ENCODE results near the gene ADK.
"Not testable (repeated sequence)": the region's sequence is repeated elsewhere in the genome, so short reads cannot be mapped to it uniquely, and the experiment has no call there.

ADK gene

GRCh38 chr10:74548676-74549075, 397.7 kb downstream of the ADK start:
- no peak for DNase-seq (ENCODE audit: low spot score)

DNA sequence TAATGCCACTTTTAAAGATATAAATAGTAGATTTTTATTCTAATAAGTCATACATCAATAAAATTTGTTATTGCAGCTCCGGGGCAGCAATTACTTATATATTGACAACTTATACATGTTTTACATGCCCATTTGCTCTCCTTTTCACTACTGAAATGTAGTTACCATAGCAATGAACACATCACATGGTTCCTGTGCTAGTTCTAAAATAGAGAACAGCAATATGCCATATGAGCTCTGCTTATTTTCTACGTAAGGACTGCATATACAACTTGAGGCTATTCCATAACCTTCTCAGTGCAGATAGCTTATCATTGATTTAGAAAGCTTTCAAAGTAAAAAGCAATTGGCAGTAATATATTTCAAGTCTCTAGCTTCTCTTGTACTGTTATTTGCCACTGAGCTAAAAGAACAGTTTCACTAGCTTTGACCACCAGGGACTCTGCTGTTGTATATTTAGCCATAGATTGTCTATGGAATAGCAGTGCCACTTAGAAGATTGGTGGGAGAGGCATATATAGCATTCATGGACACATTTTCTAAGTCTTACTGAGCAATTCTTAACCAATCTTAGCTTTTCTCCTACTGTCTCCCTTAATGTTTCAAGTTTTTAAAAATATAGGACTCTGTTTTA, 405.2 kb downstream of the ADK start:
- no peak for DNase-seq (ENCODE audit: low spot score)

GRCh38 chr10:74557098-74557497, 406.1 kb downstream of the ADK start:
- DNase-seq (ENCODE audit: low spot score): no peak

- DNase-seq (ENCODE audit: low spot score): no peak
Observed at GRCh38 chr10:74558403-74558802, 407.4 kb downstream of the ADK start.

DNA sequence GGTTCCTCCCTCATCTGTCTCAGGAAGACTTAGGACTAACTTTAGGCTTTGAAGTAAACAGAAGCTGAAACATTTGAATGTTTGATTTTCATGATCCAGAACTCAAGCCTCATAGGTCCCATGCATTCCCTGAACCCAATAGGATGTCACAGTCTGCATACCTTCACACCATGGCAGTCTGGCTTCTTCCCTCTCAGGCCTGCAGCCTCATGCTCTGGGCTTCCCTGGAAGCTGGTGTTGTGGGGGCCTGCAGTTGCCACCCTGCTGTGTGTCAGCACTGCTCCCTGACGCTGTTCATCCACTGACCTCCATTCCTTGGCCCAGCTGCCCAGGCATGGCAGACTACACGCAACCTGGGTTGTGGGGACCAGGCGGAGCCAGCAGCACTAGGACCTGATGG, 407.9 kb downstream of the ADK start:
- no peak for DNase-seq (ENCODE audit: low spot score)

DNA sequence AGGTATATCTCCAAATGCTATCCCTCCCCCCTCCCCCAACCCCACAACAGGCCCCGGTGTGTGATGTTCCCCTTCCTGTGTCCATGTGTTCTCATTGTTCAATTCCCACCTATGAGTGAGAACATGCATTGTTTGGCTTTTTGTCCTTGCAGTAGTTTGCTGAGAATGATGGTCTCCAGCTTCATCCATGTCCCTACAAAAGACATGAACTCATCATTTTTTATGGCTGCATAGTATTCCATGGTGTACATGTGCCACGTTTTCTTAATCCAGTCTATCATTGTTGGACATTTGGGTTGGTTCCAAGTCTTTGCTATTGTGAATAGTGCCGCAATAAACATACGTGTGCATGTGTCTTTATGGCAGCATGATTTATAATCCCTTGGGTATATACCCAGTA, 417.9 kb downstream of the ADK start:
- not testable (repeated sequence) for DNase-seq (ENCODE audit: low spot score)

DNA sequence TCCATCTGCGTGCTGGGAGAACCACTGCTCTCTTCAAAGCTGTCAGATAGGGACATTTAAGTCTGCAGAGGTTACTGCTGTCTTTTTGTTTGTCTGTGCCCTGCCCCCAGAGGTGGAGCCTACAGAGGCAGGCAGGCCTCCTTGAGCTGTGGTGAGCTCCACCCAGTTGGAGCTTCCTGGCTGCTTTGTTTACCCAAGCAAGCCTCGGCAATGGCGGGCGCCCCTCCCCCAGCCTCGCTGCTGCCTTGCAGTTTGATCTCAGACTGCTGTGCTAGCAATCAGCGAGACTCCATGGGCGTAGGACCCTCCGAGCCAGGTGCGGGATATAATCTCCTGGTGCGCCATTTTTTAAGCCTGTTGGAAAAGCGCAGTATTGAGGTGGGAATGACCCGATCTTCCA, 422.5 kb downstream of the ADK start:
- not testable (repeated sequence) for DNase-seq (ENCODE audit: low spot score)

DNA sequence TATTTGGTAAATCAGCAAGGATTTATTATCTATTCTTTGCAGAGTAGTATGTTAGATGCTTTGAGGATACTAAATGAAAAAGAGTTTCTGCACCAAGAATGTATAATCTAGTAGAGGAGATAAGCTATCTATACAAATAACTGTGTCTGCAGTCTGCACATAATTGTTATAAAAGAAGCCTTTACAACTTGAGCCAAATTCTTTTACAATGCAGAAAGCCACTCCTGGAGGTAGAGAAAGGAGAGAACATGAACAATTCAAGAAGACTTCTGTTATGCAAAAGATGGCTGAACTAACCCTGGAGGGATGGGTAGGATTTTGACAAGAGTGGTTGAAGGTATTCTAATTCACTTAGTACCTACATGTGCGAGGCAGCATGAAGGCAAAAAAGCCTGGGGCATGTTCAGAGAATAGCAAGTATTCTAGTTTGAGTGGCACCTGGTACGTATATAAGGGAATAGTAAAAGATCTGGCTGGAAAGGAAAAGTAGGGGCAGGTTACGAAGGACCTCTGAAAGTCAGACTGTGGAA, 424.2 kb downstream of the ADK start:
- DNase-seq (ENCODE audit: low spot score): no peak

DNA sequence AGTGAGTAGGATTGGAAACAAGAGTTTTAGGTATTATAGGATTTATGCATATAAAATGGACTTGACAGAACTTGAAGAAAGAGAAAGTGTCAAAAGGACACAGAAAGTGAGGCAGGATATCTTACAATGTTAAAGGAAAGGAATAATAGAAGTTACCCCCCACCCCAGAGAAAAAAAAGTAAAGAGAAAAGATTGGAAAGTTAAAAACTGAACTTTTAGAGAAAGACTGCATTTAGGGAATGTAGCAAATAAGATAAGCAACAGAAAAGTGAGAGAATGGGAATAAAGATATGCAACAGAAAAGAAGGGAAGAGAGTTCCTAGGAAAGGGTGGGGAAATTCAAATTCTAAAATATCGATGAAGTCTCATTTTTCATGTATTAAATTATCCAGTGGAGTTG, 424.9 kb downstream of the ADK start:
- DNase-seq (ENCODE audit: low spot score): no peak

- DNase-seq (ENCODE audit: low spot score): no peak
Observed at GRCh38 chr10:74576586-74576985, 425.6 kb downstream of the ADK start.

DNA sequence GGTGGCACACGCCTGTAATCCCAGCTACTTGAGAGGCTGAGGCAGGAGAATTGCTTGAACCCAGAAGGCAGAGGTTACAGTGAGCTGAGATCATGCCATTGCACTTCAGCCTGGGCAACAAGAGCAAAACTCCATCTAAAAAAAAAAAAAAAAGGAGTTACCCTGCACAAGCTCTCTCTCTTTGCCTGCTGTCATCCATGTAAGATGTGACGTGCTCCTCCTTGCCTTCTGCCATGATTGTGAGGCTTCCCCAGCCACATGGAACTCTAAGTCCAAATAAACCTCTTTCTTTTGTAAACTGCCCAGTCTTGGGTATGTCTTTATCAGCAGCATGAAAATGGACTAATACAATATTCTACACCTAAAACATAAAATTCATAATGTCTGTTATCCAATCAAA, 429.4 kb downstream of the ADK start:
- DNase-seq (ENCODE audit: low spot score): not testable (repeated sequence)

GRCh38 chr10:74582566-74582965, 431.5 kb downstream of the ADK start:
- no peak for DNase-seq (ENCODE audit: low spot score)

- DNase-seq (ENCODE audit: low spot score): peak; percentile 25
Observed at GRCh38 chr10:74585231-74586087, 434.4 kb downstream of the ADK start.

DNA sequence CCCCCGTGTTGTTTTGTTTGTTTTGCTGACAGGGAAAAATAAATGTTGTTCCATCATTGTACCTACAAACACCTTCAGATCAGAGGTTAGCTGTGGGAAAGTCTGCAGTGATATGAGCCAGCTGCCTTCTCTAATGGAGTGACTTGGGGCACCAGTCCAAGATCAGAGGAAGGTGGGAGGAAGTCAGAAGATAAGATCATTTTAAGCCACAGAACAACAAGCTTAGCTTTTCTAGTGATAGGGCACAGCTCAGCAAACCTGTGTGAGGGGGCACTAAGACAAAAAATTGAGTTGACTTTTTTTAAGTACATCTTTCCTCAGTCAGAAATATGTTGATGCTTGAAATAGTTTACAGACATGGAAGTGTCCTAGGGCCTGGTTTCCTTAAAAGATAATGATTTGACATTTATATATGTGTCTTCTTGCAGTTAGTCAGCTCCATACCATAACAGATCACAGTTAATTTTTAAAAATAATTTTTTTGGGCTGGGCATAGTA, 435.1 kb downstream of the ADK start:
- peak; percentile 24 for DNase-seq (ENCODE audit: low spot score)

DNA sequence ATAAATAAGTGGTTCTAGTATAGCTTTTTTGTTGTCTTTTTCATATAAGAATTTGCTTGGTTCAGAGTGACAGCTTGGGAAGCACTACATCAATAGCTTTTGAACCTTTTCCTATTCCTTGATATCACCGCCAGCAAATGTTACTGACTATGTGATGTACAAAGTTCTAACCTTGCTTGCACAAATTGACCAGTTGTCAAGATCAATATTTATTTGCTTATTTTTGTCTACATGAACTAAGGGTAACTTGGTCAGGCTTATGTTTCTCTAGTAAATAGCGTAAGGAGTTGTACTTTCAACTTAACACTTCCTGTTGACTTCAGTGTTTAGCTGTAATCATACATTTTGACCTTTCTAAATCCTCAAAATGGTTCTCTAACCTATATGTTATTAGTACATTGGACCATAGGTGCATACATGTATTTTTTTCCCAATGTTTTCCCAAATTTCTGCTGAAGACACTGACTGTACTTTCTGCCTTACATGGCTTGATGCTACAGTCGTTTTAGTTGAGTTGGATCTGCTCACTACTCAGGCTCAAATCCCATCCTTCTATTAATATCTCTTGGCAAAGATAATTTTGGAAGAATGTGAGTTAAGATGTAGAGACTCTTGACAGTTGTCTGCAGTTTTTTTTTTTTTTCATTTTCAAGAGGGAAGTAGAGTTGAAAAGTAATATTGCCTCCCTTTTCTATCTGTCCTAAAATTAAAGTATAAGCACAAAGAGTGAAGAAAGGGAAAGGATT, 436.3 kb downstream of the ADK start:
- no peak for DNase-seq (ENCODE audit: low spot score)

- DNase-seq (ENCODE audit: low spot score): peak; percentile 93
Observed at GRCh38 chr10:74589226-74589673, 438.2 kb downstream of the ADK start.

DNA sequence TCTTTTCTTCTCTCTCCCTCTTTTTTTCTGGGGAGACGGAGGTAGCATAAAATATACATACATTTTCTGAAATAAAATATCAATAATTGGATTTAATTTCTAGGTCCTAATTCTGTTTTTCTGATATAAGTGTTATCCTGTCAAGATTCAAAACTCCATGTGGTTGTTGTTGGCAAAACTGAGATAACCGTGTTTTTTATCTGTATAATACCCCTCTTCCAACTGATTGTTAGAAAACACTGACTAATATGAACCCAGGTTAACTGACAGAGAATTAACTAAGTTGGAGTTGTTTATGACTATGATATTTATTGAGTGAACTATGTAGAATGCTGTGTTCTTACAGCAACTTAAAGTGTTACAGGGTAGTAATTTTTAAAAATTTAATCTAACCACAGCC, 438.8 kb downstream of the ADK start:
- DNase-seq (ENCODE audit: low spot score): no peak

DNA sequence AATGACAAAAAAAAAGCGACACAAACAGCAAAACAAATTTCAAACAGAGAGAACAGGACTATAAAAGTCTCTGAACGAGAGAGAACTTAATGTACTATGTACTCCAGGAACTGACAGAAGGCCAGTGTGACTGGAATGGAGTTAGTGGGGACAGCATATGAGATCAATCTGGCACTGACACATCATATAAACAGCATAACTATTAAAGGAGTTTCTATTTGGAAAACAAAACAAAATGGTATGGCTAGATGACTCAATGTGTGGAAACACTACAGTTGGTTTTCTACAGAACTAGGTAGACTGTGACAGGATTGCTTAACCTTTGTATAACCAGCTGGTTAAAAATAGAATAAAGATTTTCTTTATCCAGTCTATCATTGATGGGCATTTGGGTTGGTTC, 442.4 kb downstream of the ADK start:
- no peak for DNase-seq (ENCODE audit: low spot score)

DNA sequence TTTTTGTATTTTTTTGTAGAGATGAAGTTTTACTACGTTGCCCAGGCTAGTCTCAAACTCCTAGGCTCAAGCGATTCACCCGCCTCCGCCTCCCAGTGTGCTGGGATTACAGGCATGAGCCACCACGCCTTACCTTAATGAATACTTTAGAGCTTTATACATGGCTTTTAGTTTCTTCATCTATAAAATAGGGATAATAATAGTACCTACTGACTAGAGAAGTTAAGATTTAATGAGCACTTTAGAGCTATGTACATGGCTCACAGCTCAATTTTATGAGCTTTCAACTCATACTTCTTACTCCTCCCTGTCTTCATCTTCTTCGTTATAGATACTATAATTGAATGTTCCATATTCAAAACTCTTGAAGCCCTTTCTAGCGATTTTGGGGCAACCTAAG, 445.7 kb downstream of the ADK start:
- DNase-seq (ENCODE audit: low spot score): no peak

- peak; percentile 61 for DNase-seq (ENCODE audit: low spot score)
Observed at GRCh38 chr10:74598891-74599566, 448.0 kb downstream of the ADK start.

DNA sequence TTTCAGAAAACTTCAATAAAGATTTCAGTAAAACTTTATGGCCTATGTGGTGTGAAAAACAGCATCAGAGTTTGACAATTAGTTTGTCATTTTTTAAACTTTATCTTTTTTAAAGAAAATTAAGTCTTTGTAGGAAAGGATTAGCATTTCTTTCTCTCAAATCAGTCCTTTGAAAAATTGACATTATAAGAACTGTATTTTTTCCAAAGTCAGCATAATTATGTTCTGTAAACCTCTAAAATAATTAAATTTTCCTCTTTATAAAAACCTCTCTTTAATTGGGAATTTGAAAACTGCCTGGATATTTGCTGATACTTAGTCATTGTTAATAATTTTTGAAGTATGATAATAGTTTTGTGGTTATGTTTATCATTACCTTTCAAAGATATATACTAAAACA, 448.7 kb downstream of the ADK start:
- DNase-seq (ENCODE audit: low spot score): no peak

DNA sequence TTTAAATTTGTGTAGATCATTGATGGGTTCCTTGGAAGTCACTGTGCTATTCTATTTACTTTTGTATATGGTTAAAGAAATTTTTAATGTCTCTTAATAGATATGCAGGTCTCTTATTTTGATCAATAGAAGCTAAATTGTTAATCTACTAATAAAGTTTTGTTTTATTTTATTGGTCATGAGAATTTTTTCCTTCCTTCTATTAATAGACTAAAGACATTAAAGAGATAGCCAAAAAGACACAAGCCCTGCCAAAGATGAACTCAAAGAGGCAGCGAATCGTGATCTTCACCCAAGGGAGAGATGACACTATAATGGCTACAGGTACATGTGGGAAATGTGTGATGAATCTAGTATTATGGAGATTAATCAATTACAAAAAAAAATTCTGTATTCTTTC, 449.1 kb downstream of the ADK start:
- no peak for DNase-seq (ENCODE audit: low spot score)

Data from pons (tissue), 1 donor.